ENCODE measurements around the gene ACP5. TPM values are rescaled to one million over a fixed set of nuclear protein-coding genes. Genes with fewer than 3 reads are reported as not detected.

ACP5 gene
- total RNA-seq, 1 donor from 2014 or later: 50.9 TPM

DNA sequence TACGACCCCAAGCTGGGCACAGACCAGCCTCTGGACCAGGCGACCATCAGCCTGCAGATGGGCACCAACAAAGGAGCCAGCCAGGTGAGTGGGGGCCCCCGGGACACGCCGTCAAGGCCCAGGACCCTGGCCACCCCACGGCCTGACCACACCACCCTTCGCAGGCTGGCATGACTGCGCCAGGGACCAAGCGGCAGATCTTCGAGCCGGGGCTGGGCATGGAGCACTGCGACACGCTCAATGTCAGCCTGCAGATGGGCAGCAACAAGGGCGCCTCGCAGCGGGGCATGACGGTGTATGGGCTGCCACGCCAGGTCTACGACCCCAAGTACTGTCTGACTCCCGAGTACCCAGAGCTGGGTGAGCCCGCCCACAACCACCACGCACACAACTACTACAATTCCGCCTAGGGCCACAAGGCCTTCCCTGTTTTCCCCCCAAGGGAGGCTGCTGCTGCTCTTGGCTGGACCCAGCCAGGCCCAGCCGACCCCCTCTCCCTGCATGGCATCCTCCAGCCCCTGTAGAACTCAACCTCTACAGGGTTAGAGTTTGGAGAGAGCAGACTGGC lies 28.0 kb downstream of the ACP5 start:
- TF ChIP-seq, protein P1, sequence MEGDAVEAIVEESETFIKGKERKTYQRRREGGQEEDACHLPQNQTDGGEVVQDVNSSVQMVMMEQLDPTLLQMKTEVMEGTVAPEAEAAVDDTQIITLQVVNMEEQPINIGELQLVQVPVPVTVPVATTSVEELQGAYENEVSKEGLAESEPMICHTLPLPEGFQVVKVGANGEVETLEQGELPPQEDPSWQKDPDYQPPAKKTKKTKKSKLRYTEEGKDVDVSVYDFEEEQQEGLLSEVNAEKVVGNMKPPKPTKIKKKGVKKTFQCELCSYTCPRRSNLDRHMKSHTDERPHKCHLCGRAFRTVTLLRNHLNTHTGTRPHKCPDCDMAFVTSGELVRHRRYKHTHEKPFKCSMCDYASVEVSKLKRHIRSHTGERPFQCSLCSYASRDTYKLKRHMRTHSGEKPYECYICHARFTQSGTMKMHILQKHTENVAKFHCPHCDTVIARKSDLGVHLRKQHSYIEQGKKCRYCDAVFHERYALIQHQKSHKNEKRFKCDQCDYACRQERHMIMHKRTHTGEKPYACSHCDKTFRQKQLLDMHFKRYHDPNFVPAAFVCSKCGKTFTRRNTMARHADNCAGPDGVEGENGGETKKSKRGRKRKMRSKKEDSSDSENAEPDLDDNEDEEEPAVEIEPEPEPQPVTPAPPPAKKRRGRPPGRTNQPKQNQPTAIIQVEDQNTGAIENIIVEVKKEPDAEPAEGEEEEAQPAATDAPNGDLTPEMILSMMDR (IDR thresholded peaks at IDR 0.05): no peak
- ChIA-PET POLR2A (interaction anchor here (1.2 kb wide), 1 partner anchor 9 kb away, joined by 3 read pairs; no protein-coding TSS in a partner anchor), CTCF (no interaction called here)
- H3K27me3 Mint-ChIP-seq: no peaks in the 10 kb centered on the region
- no peak for DNase-seq
- H3K4me3 Mint-ChIP-seq: no peak overlapping the region
- H3K36me3 Mint-ChIP-seq (ENCODE audit: low read depth): peaks cover 25% of the 10 kb centered on the region
- no peak overlapping the region for H3K27ac Mint-ChIP-seq
- intact Hi-C loops (cut with micrococcal nuclease): no loop called here
- peaks cover 25% of the 10 kb centered on the region for H3K4me1 Mint-ChIP-seq
- no peak for ATAC-seq (ENCODE audit: low read depth)
- H3K9me3 Mint-ChIP-seq: no peaks in the 10 kb centered on the region

DNA sequence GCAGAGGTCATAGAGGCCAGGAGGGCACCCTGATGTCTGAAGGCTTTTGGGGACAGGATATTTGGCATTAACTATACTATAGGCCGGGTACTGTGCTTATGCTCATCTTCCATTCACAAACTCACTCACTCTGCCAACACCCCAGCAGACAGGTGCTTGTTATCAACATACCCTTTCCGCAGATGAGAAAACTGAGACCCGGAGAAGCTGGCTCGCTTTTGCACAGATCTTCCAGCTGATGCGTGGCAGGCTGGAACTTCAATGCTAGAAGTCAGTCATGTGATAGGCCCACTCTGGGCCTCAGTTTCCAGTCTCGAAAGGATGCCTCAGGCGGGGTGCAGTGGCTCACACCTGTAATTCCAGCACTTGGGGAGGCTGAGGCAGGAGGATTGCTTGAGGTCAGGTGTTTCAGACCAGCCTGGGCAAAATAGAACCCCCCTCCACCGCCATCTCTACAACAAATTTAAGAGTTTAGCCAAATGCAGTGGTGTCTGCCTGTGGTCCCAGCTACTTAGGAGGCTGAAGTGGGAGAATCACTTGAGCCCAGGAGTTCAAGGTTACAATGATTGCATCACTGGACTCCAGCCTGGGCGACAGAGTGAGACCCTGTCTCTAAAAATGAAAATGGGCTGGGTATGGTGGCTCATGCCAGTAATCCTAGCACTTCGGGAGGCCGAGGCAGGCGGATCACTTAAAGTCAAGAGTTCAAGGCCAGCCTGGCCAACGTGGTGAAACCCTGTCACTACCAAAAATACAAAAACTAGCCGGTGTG lies 29.3 kb downstream of the ACP5 start:
- ChIA-PET CTCF (no interaction called here), POLR2A (no interaction called here)
- no peaks in the 10 kb centered on the region for H3K9me3 Mint-ChIP-seq
- peaks cover 14% of the 10 kb centered on the region for H3K36me3 Mint-ChIP-seq (ENCODE audit: low read depth)
- intact Hi-C loops (cut with micrococcal nuclease): no loop called here
- H3K4me3 Mint-ChIP-seq: no peak overlapping the region
- DNase-seq: no peak
- ATAC-seq (ENCODE audit: low read depth): no peak
- H3K4me1 Mint-ChIP-seq: peaks cover 12% of the 10 kb centered on the region
- H3K27me3 Mint-ChIP-seq: no peaks in the 10 kb centered on the region
- no peak overlapping the region for H3K27ac Mint-ChIP-seq
- TF ChIP-seq, protein P1 (IDR thresholded peaks at IDR 0.05): no peak

DNA sequence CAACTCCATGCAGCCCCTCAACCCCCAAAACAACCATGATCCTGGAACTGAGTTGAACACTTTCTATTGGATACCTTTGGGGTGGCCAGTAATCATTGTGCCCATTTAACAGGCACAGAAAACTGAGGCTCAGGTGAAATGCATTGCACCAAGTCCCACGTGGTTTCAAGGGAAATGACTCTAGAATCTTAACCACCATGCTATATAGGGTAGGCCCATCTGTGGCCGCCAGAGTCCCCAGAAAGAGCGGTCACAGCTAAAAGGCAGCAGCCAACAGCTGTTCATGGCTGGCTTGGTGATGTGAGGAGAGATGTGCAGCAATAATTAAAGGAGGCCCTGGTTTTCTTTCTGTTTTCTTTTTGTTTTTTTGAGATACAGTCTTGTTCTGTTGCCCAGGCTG lies 36.2 kb downstream of the ACP5 start:
- Mint-ChIP-seq H3K9me3 (no peaks in the 10 kb centered on the region), H3K36me3 (ENCODE audit: low read depth) (no peaks in the 10 kb centered on the region), H3K27ac (no peak overlapping the region), H3K4me1 (peaks cover 6% of the 10 kb centered on the region), H3K27me3 (peaks cover 14% of the 10 kb centered on the region), H3K4me3 (no peak overlapping the region)
- ATAC-seq (ENCODE audit: low read depth) (no peak), DNase-seq (no peak)
- ChIA-PET CTCF (no interaction called here), POLR2A (interaction anchor here (1.3 kb wide), 1 partner anchor 45 kb away, joined by 3 read pairs; no protein-coding TSS in a partner anchor)
- intact Hi-C loops (cut with micrococcal nuclease): no loop called here
- TF ChIP-seq, protein P1 (IDR thresholded peaks at IDR 0.05): no peak

DNA sequence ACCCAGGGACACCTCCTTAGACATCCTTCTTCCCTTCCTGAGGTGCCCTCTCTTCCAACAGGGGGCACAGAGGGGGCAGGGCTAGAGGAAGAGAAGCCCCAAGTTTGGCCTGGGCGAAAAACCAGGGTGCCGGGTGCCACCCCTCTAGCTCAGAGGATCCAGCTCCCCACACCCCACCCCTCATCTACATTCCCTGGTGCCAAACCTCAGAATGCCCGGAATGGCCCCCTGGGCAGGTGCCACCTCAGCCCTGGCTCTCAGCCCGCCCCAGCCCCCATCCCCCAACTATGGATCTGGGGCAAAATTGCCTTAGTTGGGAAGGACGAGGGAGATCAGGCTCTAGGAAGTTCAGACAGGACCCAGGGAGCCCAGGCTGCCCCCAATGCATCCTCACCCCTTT lies 36.8 kb downstream of the ACP5 start:
- no peak overlapping the region for H3K4me3 Mint-ChIP-seq
- POLR2A ChIA-PET: interaction anchor here (1.3 kb wide), 1 partner anchor 46 kb away, joined by 3 read pairs; no protein-coding TSS in a partner anchor
- no peaks in the 10 kb centered on the region for H3K36me3 Mint-ChIP-seq (ENCODE audit: low read depth)
- H3K27me3 Mint-ChIP-seq: peaks cover 14% of the 10 kb centered on the region
- H3K9me3 Mint-ChIP-seq: no peaks in the 10 kb centered on the region
- DNase-seq (no peak), ATAC-seq (ENCODE audit: low read depth) (no peak)
- H3K4me1 Mint-ChIP-seq: peaks cover 8% of the 10 kb centered on the region
- CTCF ChIA-PET: no interaction called here
- H3K27ac Mint-ChIP-seq: no peak overlapping the region
- intact Hi-C loops (cut with micrococcal nuclease): no loop called here
- TF ChIP-seq, protein P1 (IDR thresholded peaks at IDR 0.05): no peak

DNA sequence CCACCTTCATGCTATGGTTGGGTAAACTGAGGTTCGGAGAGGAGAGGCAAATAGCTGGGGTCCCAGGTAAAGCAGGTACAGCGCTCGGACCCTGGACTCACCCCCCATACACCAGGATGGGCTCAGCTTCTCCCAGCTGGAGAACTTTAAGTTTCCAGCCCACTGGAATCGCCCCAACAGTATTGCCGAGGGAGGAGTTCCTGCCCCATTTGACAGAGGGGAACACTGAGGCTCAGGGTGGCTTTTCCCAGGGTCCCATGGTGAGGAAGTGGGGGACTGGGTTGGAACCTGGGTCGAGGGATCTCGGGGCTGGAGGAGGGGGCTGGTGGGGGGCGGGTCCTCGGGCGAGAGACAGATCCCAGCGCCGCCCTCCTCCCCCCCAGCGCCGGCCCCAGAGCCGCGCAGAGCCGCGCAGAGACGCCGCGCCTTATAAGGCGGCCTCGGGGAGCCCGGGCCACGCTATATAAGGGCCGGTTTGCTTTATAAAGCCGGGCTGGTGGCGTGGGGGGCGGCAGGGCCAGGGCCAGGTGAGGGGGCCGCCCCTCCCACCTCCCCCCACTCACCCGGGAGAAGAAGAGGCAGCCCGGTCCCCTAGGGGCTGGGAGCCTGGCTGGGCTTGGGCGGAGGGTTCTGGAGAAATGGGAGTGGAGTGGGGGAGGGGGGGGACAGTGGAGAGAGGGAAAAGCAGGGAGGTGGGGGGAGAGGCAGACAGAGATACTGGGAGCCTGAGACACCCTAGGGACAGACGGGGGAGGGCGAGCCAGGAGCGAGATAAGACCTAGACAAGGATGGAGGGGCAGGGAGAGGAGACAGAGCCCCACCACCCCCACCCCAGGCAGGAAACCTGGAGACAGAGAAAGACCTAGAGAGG lies 37.7 kb downstream of the ACP5 start:
- no peak for DNase-seq
- no peaks in the 10 kb centered on the region for H3K36me3 Mint-ChIP-seq (ENCODE audit: low read depth)
- ChIA-PET POLR2A (interaction anchor here (1.3 kb wide), 1 partner anchor 47 kb away, joined by 3 read pairs; no protein-coding TSS in a partner anchor), CTCF (no interaction called here)
- H3K4me1 Mint-ChIP-seq: peaks cover 15% of the 10 kb centered on the region
- ATAC-seq (ENCODE audit: low read depth): no peak
- intact Hi-C loops (cut with micrococcal nuclease): no loop called here
- H3K9me3 Mint-ChIP-seq: no peaks in the 10 kb centered on the region
- H3K27ac Mint-ChIP-seq: no peak overlapping the region
- H3K4me3 Mint-ChIP-seq: no peak overlapping the region
- peaks cover 14% of the 10 kb centered on the region for H3K27me3 Mint-ChIP-seq
- TF ChIP-seq, protein P1 (IDR thresholded peaks at IDR 0.05): no peak

Measured in activated B cell treated with CpG ODN at 0.5 μM for 24 hours (primary cell).